ENCODE results near the gene GRIPAP1. TPM values are rescaled to one million over a fixed set of nuclear protein-coding genes. Genes with fewer than 3 reads are reported as not detected.

GRIPAP1 gene
- polyA plus RNA-seq, 6 donors from 2014 or later, result 9.3 to 26.8 (median 13.6) TPM

DNA sequence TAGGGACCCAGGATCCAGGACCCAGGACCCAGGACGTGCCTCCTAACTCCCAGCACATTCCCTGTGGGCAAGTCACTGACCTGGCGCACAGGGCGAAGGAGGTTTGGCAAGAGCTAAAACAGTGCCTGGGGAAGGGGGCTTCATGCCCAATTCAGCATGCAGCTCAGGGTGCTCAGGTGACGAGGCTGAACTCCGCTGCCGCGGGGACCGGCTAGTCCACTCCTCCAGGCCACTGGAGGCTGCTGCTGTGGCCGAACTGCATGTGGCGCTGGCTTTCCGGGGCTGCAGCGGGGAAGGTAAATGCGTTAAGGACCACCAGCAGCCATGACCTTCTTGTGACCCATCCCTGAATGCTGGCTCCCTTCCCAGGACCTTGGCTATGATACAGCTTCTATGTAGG, 78.3 kb downstream of the GRIPAP1 start:
- peaks cover 35 to 70% (median 53%) of the 10 kb centered on the region in 3 donors for H3K4me1 Mint-ChIP-seq
- H3K27me3 Mint-ChIP-seq, result no peaks in the 10 kb centered on the region
- peaks cover 0 to 2% (median 0%) of the 10 kb centered on the region in 7 donors for H3K9me3 Mint-ChIP-seq
- DNase-seq (no peak), ATAC-seq (ENCODE audit: low read depth in 2 of 2) (no peak)
- peak overlapping the region in 2 of 6 donors; percentile 77 to 79 for H3K27ac Mint-ChIP-seq
- no peak overlapping the region for H3K4me3 Mint-ChIP-seq
- H3K36me3 Mint-ChIP-seq, result peaks cover 5 to 8% of the 10 kb centered on the region in 2 donors

Other genes with a start within 250 kb of the GRIPAP1 start
- not detected for gene GLOD5, start 240.5 kb downstream of the GRIPAP1 start, polyA plus RNA-seq (ENCODE audit: low read depth in 6 of 6)
- under 1 TPM in 2 of 6 donors, not detected in 4; 0.23 to 0.27 TPM for gene GATA1, start 215.7 kb downstream of the GRIPAP1 start, polyA plus RNA-seq (ENCODE audit: low read depth in 6 of 6)
- 10 to 100 TPM; 11.9 to 26.6 (median 21.2) TPM for gene HDAC6, start 200.2 kb downstream of the GRIPAP1 start, polyA plus RNA-seq (ENCODE audit: low read depth in 6 of 6)
- under 1 TPM in 2 of 6 donors, not detected in 4; 0.51 to 0.92 TPM for gene ERAS, start 175.8 kb downstream of the GRIPAP1 start, polyA plus RNA-seq (ENCODE audit: low read depth in 6 of 6)
- under 1 TPM in 1 of 6 donors, not detected in 5; 0.57 TPM for gene PCSK1N, start 166.7 kb downstream of the GRIPAP1 start, polyA plus RNA-seq (ENCODE audit: low read depth in 6 of 6)
- 10 to 100 TPM; 77.1 to 97.2 (median 86.4) TPM for gene TIMM17B, start 104.5 kb downstream of the GRIPAP1 start, polyA plus RNA-seq (ENCODE audit: low read depth in 6 of 6)
- gene PQBP1, start 104.3 kb downstream of the GRIPAP1 start, polyA plus RNA-seq (ENCODE audit: low read depth in 6 of 6), result 100 to 1,000 TPM in 1 of 6 donors, 10 to 100 TPM in 5; 56.8 to 101 (median 83.6) TPM
- 10 to 100 TPM in 3 of 6 donors, 1 to 10 TPM in 3; 8.5 to 11.6 (median 10.0) TPM for gene SLC35A2, start 90.6 kb downstream of the GRIPAP1 start, polyA plus RNA-seq (ENCODE audit: low read depth in 6 of 6)
- gene PIM2, start 83.2 kb downstream of the GRIPAP1 start, polyA plus RNA-seq (ENCODE audit: low read depth in 6 of 6), result 100 to 1,000 TPM; 202 to 489 (median 254) TPM
- 10 to 100 TPM; 27.6 to 53.2 (median 39.1) TPM for gene OTUD5, start 44.7 kb downstream of the GRIPAP1 start, polyA plus RNA-seq (ENCODE audit: low read depth in 6 of 6)
- 1 to 10 TPM in 1 of 6 donors, under 1 TPM in 2, not detected in 3; 0.12 to 2.0 (median 0.18) TPM for gene KCND1, start 30.4 kb downstream of the GRIPAP1 start, polyA plus RNA-seq (ENCODE audit: low read depth in 6 of 6)
- 10 to 100 TPM in 1 of 6 donors, 1 to 10 TPM in 5; 4.5 to 11.4 (median 6.1) TPM for gene TFE3, start 41.1 kb upstream of the GRIPAP1 start, polyA plus RNA-seq (ENCODE audit: low read depth in 6 of 6)
- 1 to 10 TPM in 1 of 6 donors, under 1 TPM in 4, not detected in 1; 0.62 to 1.7 (median 0.79) TPM for gene CCDC120, start 56.7 kb upstream of the GRIPAP1 start, polyA plus RNA-seq (ENCODE audit: low read depth in 6 of 6)
- 10 to 100 TPM; 25.5 to 49.0 (median 38.8) TPM for gene PRAF2, start 71.7 kb upstream of the GRIPAP1 start, polyA plus RNA-seq (ENCODE audit: low read depth in 6 of 6)
- 10 to 100 TPM; 50.0 to 84.9 (median 57.4) TPM for gene WDR45, start 77.6 kb upstream of the GRIPAP1 start, polyA plus RNA-seq (ENCODE audit: low read depth in 6 of 6)
- 10 to 100 TPM; 17.9 to 33.9 (median 22.0) TPM for gene GPKOW, start 121.5 kb upstream of the GRIPAP1 start, polyA plus RNA-seq (ENCODE audit: low read depth in 6 of 6)
- gene MAGIX, start 160.5 kb upstream of the GRIPAP1 start, polyA plus RNA-seq (ENCODE audit: low read depth in 6 of 6), result under 1 TPM in 5 of 6 donors, not detected in 1; 0.18 to 0.96 (median 0.35) TPM
- 100 to 1,000 TPM; 110 to 208 (median 153) TPM for gene PLP2, start 169.6 kb upstream of the GRIPAP1 start, polyA plus RNA-seq (ENCODE audit: low read depth in 6 of 6)
- gene PRICKLE3, start 184.1 kb upstream of the GRIPAP1 start, polyA plus RNA-seq (ENCODE audit: low read depth in 6 of 6), result 1 to 10 TPM in 5 of 6 donors, not detected in 1; 3.6 to 8.6 (median 5.4) TPM
- gene SYP, start 197.9 kb upstream of the GRIPAP1 start, polyA plus RNA-seq (ENCODE audit: low read depth in 6 of 6), result 1 to 10 TPM in 1 of 6 donors, under 1 TPM in 4, not detected in 1; 0.15 to 1.3 (median 0.47) TPM
- under 1 TPM; 0.08 to 0.25 (median 0.14) TPM for gene CACNA1F, start 231.1 kb upstream of the GRIPAP1 start, polyA plus RNA-seq (ENCODE audit: low read depth in 6 of 6)
- gene CCDC22, start 233.2 kb upstream of the GRIPAP1 start, polyA plus RNA-seq (ENCODE audit: low read depth in 6 of 6), result 10 to 100 TPM; 19.5 to 37.1 (median 22.3) TPM

Data from naive B cell (primary cell).